Skeletal muscle tissue (tissue), 4 donors: ENCODE results near the gene FBXO15. TPM values are rescaled to one million over a fixed set of nuclear protein-coding genes. Genes with fewer than 3 reads are reported as not detected.

Experiments used
- H3K27ac ChIP-seq: one replicate; pipeline ENCODE4 v1.7.0; 2013; ENCODE audit warnings: mild to moderate bottlenecking, low read depth, low read length, inconsistent platforms
- H3K27me3 ChIP-seq, 3 donors: one replicate each; pipeline ENCODE4 v1.7.0; 2013; ENCODE audit warnings: low read length in 3 of 3; ENCODE audit not compliant: control insufficient read depth in 3 of 3, insufficient read depth in 3 of 3
- H3K36me3 ChIP-seq, 3 donors: one replicate each; pipeline ENCODE4 v1.7.0; 2013; ENCODE audit warnings: low read length in 3 of 3; ENCODE audit not compliant: control insufficient read depth in 3 of 3, insufficient read depth in 3 of 3
- H3K4me1 ChIP-seq, 3 donors: one replicate each; pipeline ENCODE4 v1.7.0; 2013; ENCODE audit warnings: low read length in 3 of 3, mild to moderate bottlenecking in 3 of 3; ENCODE audit not compliant: control insufficient read depth in 3 of 3, insufficient read depth in 3 of 3
- H3K4me3 ChIP-seq, 3 donors: one replicate each; pipeline ENCODE4 v1.7.0; 2013; ENCODE audit warnings: low read length in 3 of 3
- H3K9ac ChIP-seq, 3 donors: one replicate each; pipeline ENCODE4 v1.7.0; 2013; ENCODE audit warnings: low read length in 3 of 3, mild to moderate bottlenecking in 3 of 3, moderate library complexity in 2 of 3, low read depth in 1 of 3
- H3K9me3 ChIP-seq, 3 donors: one replicate each; pipeline ENCODE4 v1.7.0; 2013; ENCODE audit warnings: low read length in 3 of 3; ENCODE audit not compliant: control insufficient read depth in 3 of 3
- total RNA-seq: library from RNA; depleted of rRNA; stranded (reverse); fragments of >200 nt; gene quantifications from one replicate; pipeline ENCODE4 v1.2.3, GENCODE V29; 2014
- donor health status: Osteomylitis.

FBXO15 gene
- total RNA-seq, 1 donor from 2014 or later, result 1.0 TPM

DNA sequence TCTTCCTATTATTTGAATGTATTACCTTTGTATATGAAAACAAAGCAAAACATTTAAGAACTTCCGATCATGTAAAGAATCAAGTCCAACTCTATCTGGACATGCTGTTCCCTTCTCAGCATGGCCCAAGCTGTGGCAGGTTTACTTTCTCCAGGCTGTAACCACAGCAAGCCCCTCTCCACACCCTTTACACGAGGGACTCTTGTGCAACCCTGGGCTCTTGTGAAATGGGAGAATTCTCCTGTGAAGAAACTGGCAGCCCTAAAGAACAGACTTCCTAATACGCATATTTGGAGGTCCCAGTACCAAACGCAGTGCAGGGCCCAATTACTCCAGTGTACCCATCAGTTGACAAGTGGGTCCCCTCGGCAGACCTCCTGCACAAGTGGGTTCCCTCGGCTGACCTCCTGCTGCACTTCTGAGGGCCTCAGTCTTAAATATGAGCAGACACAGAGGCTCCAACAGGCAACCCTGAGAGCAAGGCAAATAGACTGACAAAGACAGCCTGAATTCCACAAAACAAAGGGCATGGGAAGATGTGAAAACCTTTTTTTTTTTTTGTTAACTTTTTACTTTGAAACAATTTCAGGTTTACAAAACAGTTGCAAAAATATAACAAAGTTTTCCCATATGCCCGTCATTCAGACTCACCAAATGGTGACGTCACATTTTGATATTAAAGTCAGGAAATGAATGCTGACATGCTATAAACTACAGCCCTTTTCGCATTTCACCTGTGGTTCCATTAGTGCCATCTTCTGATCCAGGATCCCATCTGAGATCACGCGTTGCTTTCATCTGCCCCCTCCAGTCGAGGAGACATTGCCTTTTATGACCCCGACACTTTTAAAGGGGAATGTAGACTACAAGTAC, 78.2 kb downstream of the FBXO15 start:
- Histone ChIP-seq H3K36me3 (no peaks in the 10 kb centered on the region), H3K27ac (no peak overlapping the region), H3K9ac (no peak overlapping the region), H3K9me3 (no peaks in the 10 kb centered on the region), H3K4me3 (no peak overlapping the region), H3K27me3 (peaks cover 0 to 3% (median 2%) of the 10 kb centered on the region in 3 donors), H3K4me1 (no peaks in the 10 kb centered on the region)

DNA sequence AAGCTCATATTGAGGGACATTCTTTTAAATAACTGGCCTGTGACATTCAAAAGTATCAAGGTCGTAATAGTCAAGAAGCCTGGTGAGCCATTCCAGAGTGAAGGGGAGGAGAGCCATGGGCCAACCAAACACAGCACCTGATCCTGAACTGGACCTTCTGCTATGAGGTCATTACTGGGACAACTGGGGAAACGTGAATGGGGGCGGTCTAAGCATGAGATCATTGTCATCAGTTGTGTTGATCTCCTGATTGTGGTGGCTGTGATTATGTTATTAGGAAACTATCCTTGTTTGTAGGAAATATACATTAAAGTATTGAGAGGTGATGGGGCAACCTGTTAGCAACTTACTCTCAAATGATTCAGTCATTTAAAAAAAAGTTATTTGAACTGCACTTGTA, 79.3 kb downstream of the FBXO15 start:
- H3K9ac ChIP-seq, result no peak overlapping the region
- H3K4me3 ChIP-seq, result no peak overlapping the region
- no peak overlapping the region for H3K27ac ChIP-seq
- H3K4me1 ChIP-seq, result no peaks in the 10 kb centered on the region
- H3K9me3 ChIP-seq, result no peaks in the 10 kb centered on the region
- peaks cover 0 to 3% (median 2%) of the 10 kb centered on the region in 3 donors for H3K27me3 ChIP-seq
- no peaks in the 10 kb centered on the region for H3K36me3 ChIP-seq

DNA sequence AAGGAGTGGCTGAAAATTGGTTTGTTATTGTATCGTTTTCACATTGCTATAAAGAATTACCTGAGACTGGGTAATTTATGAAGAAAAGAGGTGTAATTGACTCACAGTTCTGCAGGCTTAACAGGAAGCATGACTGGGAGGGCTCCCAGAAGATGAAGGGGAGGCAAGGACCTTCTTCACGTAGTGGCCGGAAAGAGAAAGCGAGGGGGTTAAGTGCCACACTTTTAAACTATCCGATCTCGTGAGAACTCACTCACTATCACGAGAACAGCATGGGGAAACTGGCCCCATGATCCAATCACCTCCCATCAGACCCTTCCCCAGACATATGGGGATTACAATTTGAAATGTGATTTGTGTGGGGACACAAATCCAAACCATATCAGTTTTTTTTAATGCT, 81.6 kb downstream of the FBXO15 start:
- Histone ChIP-seq H3K4me3 (no peak overlapping the region), H3K27me3 (peaks cover 0 to 3% (median 0%) of the 10 kb centered on the region in 3 donors), H3K36me3 (no peaks in the 10 kb centered on the region), H3K9me3 (no peaks in the 10 kb centered on the region), H3K4me1 (no peaks in the 10 kb centered on the region), H3K9ac (no peak overlapping the region), H3K27ac (no peak overlapping the region)

DNA sequence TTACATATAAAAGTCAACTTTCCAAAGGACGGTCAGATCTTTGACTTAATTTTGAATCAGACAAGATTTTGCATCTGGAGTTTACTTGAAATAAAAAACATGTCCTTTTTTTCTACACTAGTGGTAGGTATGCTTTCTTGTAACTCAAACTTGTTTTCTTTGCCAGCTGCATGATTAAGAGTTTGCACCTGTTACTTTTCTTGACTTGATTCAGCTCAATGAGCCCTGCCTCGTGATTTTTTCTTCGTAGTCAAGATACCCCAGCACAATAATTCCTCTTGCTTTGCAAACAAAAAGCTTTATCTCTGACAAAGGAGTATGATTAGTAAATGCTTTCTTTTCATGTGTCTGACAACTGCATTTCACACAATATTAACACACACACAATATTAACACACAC, 82.3 kb downstream of the FBXO15 start:
- Histone ChIP-seq H3K9me3 (no peaks in the 10 kb centered on the region), H3K9ac (no peak overlapping the region), H3K27ac (no peak overlapping the region), H3K36me3 (no peaks in the 10 kb centered on the region), H3K4me3 (no peak overlapping the region), H3K27me3 (peaks cover 0 to 3% (median 0%) of the 10 kb centered on the region in 3 donors), H3K4me1 (no peaks in the 10 kb centered on the region)

DNA sequence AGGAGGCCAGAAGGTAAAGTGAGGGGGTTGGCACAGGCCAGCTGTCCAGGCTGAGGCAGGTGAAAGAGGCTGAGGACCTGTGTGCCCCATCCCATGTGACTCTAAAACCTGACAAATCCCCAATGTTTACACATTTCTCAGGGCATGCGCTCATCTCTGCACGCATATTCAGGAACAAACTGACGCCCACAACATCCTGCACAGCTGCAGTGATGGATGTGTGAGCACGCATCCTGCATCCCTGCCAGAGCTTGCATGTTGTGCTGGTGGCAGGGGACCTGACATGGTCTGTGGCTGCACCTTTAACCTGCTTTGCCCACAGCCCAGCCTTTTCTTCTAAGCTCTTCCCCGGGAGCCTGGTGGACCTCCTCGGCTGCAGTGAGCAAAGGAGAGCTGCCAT, 83.1 kb downstream of the FBXO15 start:
- no peaks in the 10 kb centered on the region for H3K36me3 ChIP-seq
- peaks cover 0 to 3% (median 0%) of the 10 kb centered on the region in 3 donors for H3K27me3 ChIP-seq

DNA sequence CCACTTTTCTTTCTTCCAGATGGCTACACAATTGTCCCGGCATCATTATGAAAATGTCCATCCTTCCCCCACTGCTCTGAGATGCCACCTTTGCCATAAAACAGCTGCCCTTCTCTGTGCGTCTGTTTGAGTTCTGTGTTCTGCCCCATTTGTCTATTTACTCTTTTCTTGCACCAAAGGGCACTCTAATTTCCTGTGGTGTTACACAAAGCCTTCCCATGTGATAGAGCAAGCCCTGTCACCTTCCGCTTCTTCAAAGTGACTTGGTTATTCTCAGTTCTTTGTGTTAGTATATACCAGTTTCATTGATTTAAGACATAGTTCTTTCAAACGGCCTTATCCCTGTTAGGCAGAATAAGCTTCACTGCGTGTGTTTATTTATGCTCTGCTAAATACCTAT, 84.1 kb downstream of the FBXO15 start:
- H3K9ac ChIP-seq, result no peak overlapping the region
- H3K4me3 ChIP-seq, result no peak overlapping the region
- H3K4me1 ChIP-seq, result no peaks in the 10 kb centered on the region
- H3K9me3 ChIP-seq, result no peaks in the 10 kb centered on the region
- peaks cover 0 to 3% (median 0%) of the 10 kb centered on the region in 3 donors for H3K27me3 ChIP-seq
- no peaks in the 10 kb centered on the region for H3K36me3 ChIP-seq
- H3K27ac ChIP-seq, result no peak overlapping the region

More for the DNA sequence above, 83.1 kb downstream of the FBXO15 start:
- Histone ChIP-seq H3K4me3 (no peak overlapping the region), H3K9ac (no peak overlapping the region), H3K9me3 (no peaks in the 10 kb centered on the region), H3K27ac (no peak overlapping the region), H3K4me1 (no peaks in the 10 kb centered on the region)

DNA sequence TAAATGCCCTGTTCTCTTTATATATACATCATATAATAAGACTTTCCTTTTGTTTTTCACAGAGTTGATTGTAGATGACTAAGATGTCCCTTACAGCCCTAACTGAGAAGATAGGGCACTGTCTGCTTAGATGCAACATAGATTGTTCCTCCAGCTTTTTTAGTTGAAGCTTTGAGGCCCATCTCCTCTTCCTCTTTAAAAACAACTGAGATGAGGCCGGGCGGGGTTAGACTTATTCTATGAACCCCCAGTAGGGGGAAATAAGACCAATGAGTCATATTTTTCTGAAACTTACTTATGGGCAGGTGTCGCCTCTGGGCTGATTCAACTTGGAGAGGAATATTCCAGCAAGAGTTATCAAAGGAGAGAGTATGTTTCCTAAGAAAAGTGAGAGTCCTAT, 84.6 kb downstream of the FBXO15 start:
- no peaks in the 10 kb centered on the region for H3K4me1 ChIP-seq
- H3K9ac ChIP-seq, result no peak overlapping the region
- no peaks in the 10 kb centered on the region for H3K36me3 ChIP-seq
- H3K9me3 ChIP-seq, result no peaks in the 10 kb centered on the region
- H3K27ac ChIP-seq, result no peak overlapping the region
- no peak overlapping the region for H3K4me3 ChIP-seq
- H3K27me3 ChIP-seq, result peaks cover 0 to 3% (median 0%) of the 10 kb centered on the region in 3 donors

DNA sequence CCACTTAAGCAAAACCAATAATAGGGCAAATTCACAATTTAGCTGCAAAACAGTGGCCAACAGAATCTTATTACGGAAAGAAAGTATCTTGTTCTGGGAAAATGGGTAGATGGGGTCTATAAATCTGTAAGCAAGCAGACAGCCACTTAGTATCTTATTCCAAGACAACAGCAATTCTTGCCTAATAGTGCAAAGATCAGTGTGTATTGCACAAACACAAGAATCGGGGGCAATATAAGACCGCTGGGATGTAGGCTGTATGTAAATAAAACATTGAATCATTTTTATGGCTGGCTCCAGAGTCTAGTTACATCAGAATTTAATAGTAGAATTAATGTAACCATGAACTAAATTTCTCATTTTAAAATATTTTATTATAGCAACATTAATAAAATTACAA, 85.6 kb downstream of the FBXO15 start:
- Histone ChIP-seq H3K4me1 (no peaks in the 10 kb centered on the region), H3K9ac (no peak overlapping the region), H3K9me3 (no peaks in the 10 kb centered on the region), H3K27ac (no peak overlapping the region), H3K36me3 (no peaks in the 10 kb centered on the region), H3K27me3 (peaks cover 0 to 3% (median 0%) of the 10 kb centered on the region in 3 donors), H3K4me3 (no peak overlapping the region)

DNA sequence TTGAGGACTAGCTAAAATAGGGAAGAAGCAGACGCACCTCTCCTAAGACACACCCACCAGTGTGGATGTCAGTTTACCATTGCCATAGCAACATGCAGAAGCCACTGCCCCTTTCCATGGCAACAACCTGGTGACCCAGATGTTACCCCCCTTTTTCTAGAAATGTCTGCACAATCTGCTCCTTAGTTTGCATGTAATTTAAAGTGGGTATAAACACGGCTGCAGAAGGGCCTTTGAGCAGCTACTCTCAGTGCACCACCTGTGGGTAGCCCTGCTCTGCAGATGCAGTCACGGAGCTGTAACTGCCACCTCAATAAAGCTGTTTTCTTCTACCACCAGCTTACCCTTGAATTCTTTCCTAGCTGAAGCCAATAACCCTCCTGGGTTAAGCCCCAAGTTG, 87.1 kb downstream of the FBXO15 start:
- no peak overlapping the region for H3K4me3 ChIP-seq
- no peaks in the 10 kb centered on the region for H3K4me1 ChIP-seq
- H3K27ac ChIP-seq, result no peak overlapping the region
- no peaks in the 10 kb centered on the region for H3K36me3 ChIP-seq
- no peak overlapping the region for H3K9ac ChIP-seq
- peaks cover 0 to 3% (median 0%) of the 10 kb centered on the region in 3 donors for H3K27me3 ChIP-seq
- H3K9me3 ChIP-seq, result no peaks in the 10 kb centered on the region

DNA sequence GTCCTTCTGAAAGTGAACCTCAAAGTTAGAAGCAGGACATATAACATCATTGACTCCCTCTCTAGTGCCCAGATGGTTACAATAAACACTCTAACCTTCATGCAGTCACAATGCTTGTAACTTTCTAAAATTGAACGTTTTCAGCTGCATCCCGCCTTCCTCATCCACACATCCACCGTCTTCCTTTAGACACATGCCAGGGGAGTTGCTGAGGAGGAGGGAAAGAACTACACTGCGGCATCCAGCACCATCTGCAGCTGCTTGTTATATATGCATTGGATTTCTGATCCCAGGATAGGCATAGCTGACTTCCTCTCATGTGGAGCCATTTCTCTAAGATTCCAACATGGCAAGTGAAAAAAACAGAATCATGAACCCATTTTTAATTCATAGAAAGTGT, 96.8 kb downstream of the FBXO15 start:
- H3K9ac ChIP-seq, result no peak overlapping the region
- H3K9me3 ChIP-seq, result no peaks in the 10 kb centered on the region
- no peaks in the 10 kb centered on the region for H3K27me3 ChIP-seq
- no peak overlapping the region for H3K4me3 ChIP-seq
- no peak overlapping the region for H3K27ac ChIP-seq
- H3K4me1 ChIP-seq, result no peaks in the 10 kb centered on the region
- no peaks in the 10 kb centered on the region for H3K36me3 ChIP-seq
